IMR-90 (cell line): Measurements from ENCODE around the gene PRR32. TPM values are rescaled to one million over a fixed set of nuclear protein-coding genes. Genes with fewer than 3 reads are reported as not detected.

Experiments used
- ATAC-seq: fragments of 200-7000 bp; cut with Tn5 transposase; 2 replicates; pipeline ENCODE4 v1.9.1; 2020; ENCODE audit warnings: low read depth, mild to moderate bottlenecking, moderate library complexity
- BruUV-seq: library from RNA; stranded (reverse); fragments of 400-500 nt; replicated peaks from 2 replicates; lab custom pipeline; 2021; lab: Mats Ljungman, UMichigan
- CTCF ChIA-PET: fragments of 300-600 bp; formaldehyde crosslinking; extraction: SDS; loops from one replicate; lab custom pipeline; 2021; ENCODE audit warnings: antibody characterized with exemption; lab: Yijun Ruan, JAX
- POLR2A ChIA-PET: fragments of 300-600 bp; sonication (Branson Sonifier 250); formaldehyde crosslinking; loops from one replicate; lab custom pipeline; 2022; ENCODE audit warnings: antibody characterized with exemption; ENCODE audit not compliant: unreplicated experiment; lab: Charles Lee
- DNase-seq: peaks from one replicate; pipeline ENCODE4 v3.0.0; 2013
- H2AFZ ChIP-seq: replicated peaks from 2 replicates; pipeline ENCODE3; 2013; ENCODE audit warnings: low read length, mild to moderate bottlenecking; ENCODE audit not compliant: poor library complexity
- H2AK5ac ChIP-seq: 2 replicates; pipeline ENCODE4 v1.6.1; 2013; ENCODE audit warnings: low read depth, low read length, inconsistent platforms
- H2AK9ac ChIP-seq: replicated peaks from 2 replicates; pipeline ENCODE3; 2013; ENCODE audit warnings: mild to moderate bottlenecking, low read depth, low read length, moderate library complexity; ENCODE audit not compliant: poor library complexity
- H2BK120ac ChIP-seq: 2 replicates; pipeline ENCODE4 v1.6.1; 2013; ENCODE audit warnings: low read depth, low read length, inconsistent platforms
- H2BK15ac ChIP-seq: 3 replicates; pipeline ENCODE4 v1.6.1; 2013; ENCODE audit warnings: low read depth, low read length, inconsistent platforms
- H2BK20ac ChIP-seq: 2 replicates; pipeline ENCODE4 v1.6.1; 2013; ENCODE audit warnings: low read depth, mild to moderate bottlenecking, inconsistent platforms, low read length, moderate library complexity
- H2BK5ac ChIP-seq: 2 replicates; pipeline ENCODE4 v1.6.1; 2013; ENCODE audit warnings: mild to moderate bottlenecking, low read depth, low read length, inconsistent platforms; ENCODE audit not compliant: poor library complexity, severe bottlenecking
- H3K14ac ChIP-seq: replicated peaks from 2 replicates; pipeline ENCODE4 v1.6.1; 2013; ENCODE audit warnings: low read depth, low read length, inconsistent platforms
- H3K18ac ChIP-seq: 2 replicates; pipeline ENCODE4 v1.6.1; 2013; ENCODE audit warnings: low read depth, low read length, control low read depth
- H3K23ac ChIP-seq: 2 replicates; pipeline ENCODE4 v1.6.1; 2013; ENCODE audit warnings: low read depth, low read length, inconsistent platforms
- H3K27ac ChIP-seq: 2 replicates; pipeline ENCODE4 v1.5.1; 2013; ENCODE audit warnings: mild to moderate bottlenecking, control low read depth, low read length; ENCODE audit not compliant: insufficient read depth
- H3K27me3 ChIP-seq: 2 replicates; pipeline ENCODE4 v1.6.1; 2013; ENCODE audit warnings: low read length; ENCODE audit not compliant: control insufficient read depth, insufficient read depth
- H3K36me3 ChIP-seq: 2 replicates; pipeline ENCODE4 v1.6.1; 2013; ENCODE audit warnings: low read length, mixed read lengths; ENCODE audit not compliant: control insufficient read depth, insufficient read depth
- H3K4ac ChIP-seq: 2 replicates; pipeline ENCODE4 v1.6.1; 2013; ENCODE audit warnings: low read depth, low read length, inconsistent platforms
- H3K4me1 ChIP-seq: 2 replicates; pipeline ENCODE4 v1.6.1; 2013; ENCODE audit warnings: low read length, mixed read lengths; ENCODE audit not compliant: control insufficient read depth, insufficient read depth
- H3K4me2 ChIP-seq: 2 replicates; pipeline ENCODE4 v1.6.1; 2013; ENCODE audit warnings: low read depth, mild to moderate bottlenecking, control low read depth, low read length, moderate library complexity
- H3K4me3 ChIP-seq: 2 replicates; pipeline ENCODE4 v1.5.1; 2013; ENCODE audit warnings: low read depth, mild to moderate bottlenecking, control low read depth, low read length, moderate library complexity; ENCODE audit not compliant: insufficient read depth
- H3K56ac ChIP-seq: 2 replicates; pipeline ENCODE4 v1.6.1; 2013; ENCODE audit warnings: low read length, inconsistent platforms; ENCODE audit not compliant: insufficient read depth; ENCODE audit errors: extremely low read depth
- H3K79me1 ChIP-seq, 2 experiments: 2 replicates each; pipeline ENCODE4 v1.6.1; 2013; ENCODE audit warnings: low read length in 2 of 2, inconsistent platforms in 1 of 2, low read depth in 1 of 2
- H3K9ac ChIP-seq: 2 replicates; pipeline ENCODE4 v1.6.1; 2013; ENCODE audit warnings: low read depth, low read length, control low read depth
- H3K9me1 ChIP-seq: 2 replicates; pipeline ENCODE4 v1.6.1; 2013; ENCODE audit warnings: low read length, inconsistent platforms; ENCODE audit not compliant: insufficient read depth
- H3K9me3 ChIP-seq: 2 replicates; pipeline ENCODE4 v1.6.1; 2013; ENCODE audit warnings: low read length; ENCODE audit not compliant: control insufficient read depth, insufficient read depth
- H4K20me1 ChIP-seq: 2 replicates; pipeline ENCODE4 v1.6.1; 2013; ENCODE audit warnings: low read length, inconsistent platforms; ENCODE audit not compliant: insufficient read depth
- H4K5ac ChIP-seq: 2 replicates; pipeline ENCODE4 v1.6.1; 2013; ENCODE audit warnings: mild to moderate bottlenecking, low read depth, low read length, control low read depth
- H4K8ac ChIP-seq, 2 experiments: 2 replicates each; pipeline ENCODE4 v1.6.1; 2013; ENCODE audit warnings: low read depth in 2 of 2, low read length in 2 of 2, control low read depth in 1 of 2, inconsistent platforms in 1 of 2
- H4K91ac ChIP-seq: 2 replicates; pipeline ENCODE4 v1.6.1; 2013; ENCODE audit warnings: low read depth, low read length, inconsistent platforms; ENCODE audit not compliant: insufficient read depth
- BHLHE40 ChIP-seq: fragments of 150-350 bp; IDR thresholded peaks from 2 replicates; pipeline ENCODE4 v1.6.1; 2016; ENCODE audit warnings: mild to moderate bottlenecking, low read depth, low read length
- FOS ChIP-seq: fragments of 150-350 bp; IDR thresholded peaks from 2 replicates; pipeline ENCODE4 v1.6.1; 2016; ENCODE audit warnings: low read depth, low read length
- MAFK ChIP-seq: IDR thresholded peaks from 2 replicates; pipeline ENCODE4 v1.6.1; 2012; ENCODE audit warnings: low read depth, low read length, improper control_type of control experiment
- MAZ ChIP-seq: IDR thresholded peaks from 2 replicates; pipeline ENCODE4 v1.6.1; 2012; ENCODE audit warnings: low read depth, mild to moderate bottlenecking, low read length, improper control_type of control experiment, moderate library complexity, borderline replicate concordance
- MXI1 ChIP-seq: IDR thresholded peaks from 2 replicates; pipeline ENCODE4 v1.6.1; 2012; ENCODE audit warnings: low read depth, mild to moderate bottlenecking, low read length, moderate library complexity, borderline replicate concordance
- RCOR1 ChIP-seq: IDR thresholded peaks from 2 replicates; pipeline ENCODE4 v1.6.1; 2012; ENCODE audit warnings: mild to moderate bottlenecking, low read length, improper control_type of control experiment; ENCODE audit not compliant: insufficient replicate concordance
- SMC3 ChIP-seq: fragments of 150-350 bp; IDR thresholded peaks from 2 replicates; pipeline ENCODE4 v1.6.1; 2016; ENCODE audit warnings: low read depth, mild to moderate bottlenecking, antibody characterized with exemption, low read length, moderate library complexity
- WGBS, 2 experiments: methylation state at CpG; one replicate each; pipeline versions ENCODE4 v1.1.5 to v1.1.7; 2013; ENCODE audit warnings: missing lambda C conversion rate in 2 of 2; ENCODE audit not compliant: insufficient read length in 1 of 2; ENCODE audit errors: extremely low coverage in 2 of 2; 5-methylcytosine and 5-hydroxymethylcytosine counted together
- dilution Hi-C: fragments of 300-500 bp; cut with HindIII; formaldehyde crosslinking; loops from one replicate; pipeline ENCODE4 v1.14.3; 2018; ENCODE audit warnings: low sequenced_read_pairs; ENCODE audit not compliant: unreplicated experiment
- in situ Hi-C: fragments of 300-500 bp; cut with MboI; formaldehyde crosslinking; loops from 3 replicates; pipeline ENCODE4 v1.14.3; 2019; ENCODE audit warnings: low sequenced_read_pairs, inconsistent platforms, mixed read lengths
- intact Hi-C: fragments of 100-400 bp; cut with micrococcal nuclease; formaldehyde crosslinking; loops from 2 replicates; pipeline ENCODE4 v1.10.0; 2022
- polyA plus RNA-seq, 3 experiments: library from polyadenylated mRNA; depleted of rRNA; stranded (reverse); fragments of >200 nt; gene quantifications; 2 replicates each; pipeline ENCODE4 v1.2.3, GENCODE V29; 2012; ENCODE audit warnings: low replicate concordance in 1 of 3
- total RNA-seq: library from RNA; depleted of rRNA; stranded (reverse); fragments of >200 nt; gene quantifications from 2 replicates; pipeline ENCODE4 v1.2.3, GENCODE V29; 2012
- TF ChIP-seq, protein P1 (sequence below): conservative IDR thresholded peaks from 2 replicates; pipeline ENCODE4 v1.5.1; 2012; ENCODE audit warnings: mild to moderate bottlenecking, low read depth, low read length, improper control_type of control experiment
- TF ChIP-seq, protein P2 (sequence below): fragments of 150-350 bp; IDR thresholded peaks from 2 replicates; pipeline ENCODE4 v1.6.1; 2017; ENCODE audit warnings: mild to moderate bottlenecking, antibody characterized with exemption, low read length, low read depth

The PRR32 gene
- total and polyA plus RNA-seq, 2 of the 4 experiments (the other 2 are of a cell fraction), result not detected

DNA sequence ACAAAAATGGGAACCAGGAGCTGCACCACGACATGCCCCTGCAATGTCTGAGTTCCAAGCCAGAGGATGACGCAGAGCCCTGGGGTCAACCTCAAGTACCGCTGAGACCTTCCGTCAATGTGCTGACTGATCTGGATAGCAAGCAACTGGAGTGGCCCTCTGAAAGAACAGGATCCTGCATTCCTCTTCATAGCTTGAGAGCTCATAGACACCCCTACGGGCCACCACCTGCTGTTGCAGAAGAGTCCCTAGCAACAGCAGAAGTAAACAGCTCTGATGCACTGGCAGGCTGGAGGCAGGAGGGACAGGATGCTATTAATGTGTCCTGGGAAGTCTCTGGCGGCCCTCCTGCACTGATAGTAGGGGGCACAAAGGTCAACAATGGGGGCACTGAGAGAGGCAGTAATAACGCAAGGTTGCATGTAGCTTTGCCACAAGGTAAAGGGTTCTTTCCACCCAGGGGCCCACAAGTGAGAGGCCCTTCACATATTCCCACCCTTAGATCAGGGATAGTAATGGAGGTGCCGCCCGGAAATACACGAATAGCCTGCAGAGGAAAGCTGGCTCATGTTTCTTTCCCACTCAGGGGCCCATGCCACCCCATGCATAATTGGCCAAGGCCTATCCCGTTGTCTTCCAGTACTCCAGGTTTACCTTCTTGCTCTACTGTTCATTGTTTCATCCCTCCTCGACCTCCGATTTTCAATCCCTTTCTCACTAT, 1.3 kb downstream of the PRR32 start:
- H2BK15ac ChIP-seq, result no peak overlapping the region
- TF ChIP-seq SMC3 (no peak), BHLHE40 (no peak), FOS (no peak), MAZ (no peak), RCOR1 (no peak), MAFK (no peak), MXI1 (no peak)
- TF ChIP-seq, protein P1, sequence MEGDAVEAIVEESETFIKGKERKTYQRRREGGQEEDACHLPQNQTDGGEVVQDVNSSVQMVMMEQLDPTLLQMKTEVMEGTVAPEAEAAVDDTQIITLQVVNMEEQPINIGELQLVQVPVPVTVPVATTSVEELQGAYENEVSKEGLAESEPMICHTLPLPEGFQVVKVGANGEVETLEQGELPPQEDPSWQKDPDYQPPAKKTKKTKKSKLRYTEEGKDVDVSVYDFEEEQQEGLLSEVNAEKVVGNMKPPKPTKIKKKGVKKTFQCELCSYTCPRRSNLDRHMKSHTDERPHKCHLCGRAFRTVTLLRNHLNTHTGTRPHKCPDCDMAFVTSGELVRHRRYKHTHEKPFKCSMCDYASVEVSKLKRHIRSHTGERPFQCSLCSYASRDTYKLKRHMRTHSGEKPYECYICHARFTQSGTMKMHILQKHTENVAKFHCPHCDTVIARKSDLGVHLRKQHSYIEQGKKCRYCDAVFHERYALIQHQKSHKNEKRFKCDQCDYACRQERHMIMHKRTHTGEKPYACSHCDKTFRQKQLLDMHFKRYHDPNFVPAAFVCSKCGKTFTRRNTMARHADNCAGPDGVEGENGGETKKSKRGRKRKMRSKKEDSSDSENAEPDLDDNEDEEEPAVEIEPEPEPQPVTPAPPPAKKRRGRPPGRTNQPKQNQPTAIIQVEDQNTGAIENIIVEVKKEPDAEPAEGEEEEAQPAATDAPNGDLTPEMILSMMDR, result no peak
- TF ChIP-seq, protein P2, sequence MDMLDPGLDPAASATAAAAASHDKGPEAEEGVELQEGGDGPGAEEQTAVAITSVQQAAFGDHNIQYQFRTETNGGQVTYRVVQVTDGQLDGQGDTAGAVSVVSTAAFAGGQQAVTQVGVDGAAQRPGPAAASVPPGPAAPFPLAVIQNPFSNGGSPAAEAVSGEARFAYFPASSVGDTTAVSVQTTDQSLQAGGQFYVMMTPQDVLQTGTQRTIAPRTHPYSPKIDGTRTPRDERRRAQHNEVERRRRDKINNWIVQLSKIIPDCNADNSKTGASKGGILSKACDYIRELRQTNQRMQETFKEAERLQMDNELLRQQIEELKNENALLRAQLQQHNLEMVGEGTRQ, result no peak
- in situ Hi-C loops (no loop called here), dilution Hi-C loops (no loop called here), intact Hi-C loops (no loop called here)
- H4K8ac ChIP-seq, result no peak overlapping the region
- CTCF ChIA-PET, result no interaction called here
- no peaks in the 10 kb centered on the region for H3K36me3 ChIP-seq
- H2BK120ac ChIP-seq, result no peak overlapping the region
- no peak overlapping the region for H2BK5ac ChIP-seq
- no peak for ATAC-seq
- no peaks in the 10 kb centered on the region for H3K4me1 ChIP-seq
- H3K27me3 ChIP-seq, result no peaks in the 10 kb centered on the region
- no peak for DNase-seq
- H2AK5ac ChIP-seq, result no peak overlapping the region
- H4K5ac ChIP-seq, result no peak overlapping the region
- no peak overlapping the region for H2AFZ ChIP-seq
- no peak overlapping the region for H3K27ac ChIP-seq
- H3K9me1 ChIP-seq, result no peaks in the 10 kb centered on the region
- H2BK20ac ChIP-seq, result no peak overlapping the region
- H2AK9ac ChIP-seq, result no peak overlapping the region
- no peaks in the 10 kb centered on the region for H3K79me1 ChIP-seq
- no peak overlapping the region for H3K18ac ChIP-seq
- no peak overlapping the region for H3K4me2 ChIP-seq
- no peak overlapping the region for H3K23ac ChIP-seq
- H3K9ac ChIP-seq, result no peak overlapping the region
- no peaks in the 10 kb centered on the region for H3K9me3 ChIP-seq
- POLR2A ChIA-PET, result no interaction called here
- no peak overlapping the region for H4K91ac ChIP-seq
- no peak overlapping the region for H3K56ac ChIP-seq
- H3K4me3 ChIP-seq, result no peak overlapping the region
- no peak overlapping the region for H3K14ac ChIP-seq
- WGBS, 2 experiments, result 78% methylated on average over 3 of the region's 13 CpGs; no CpG with 5 or more reads in 1 of the 2 experiments
- BruUV-seq, result no TSS peak
- no peaks in the 10 kb centered on the region for H4K20me1 ChIP-seq
- no peak overlapping the region for H3K4ac ChIP-seq
